ENCODE data around the gene MFAP4. TPM values are rescaled to one million over a fixed set of nuclear protein-coding genes. Genes with fewer than 3 reads are reported as not detected.

Gene MFAP4
- total RNA-seq, 1 donor from 2014 or later = 37.7 TPM

DNA sequence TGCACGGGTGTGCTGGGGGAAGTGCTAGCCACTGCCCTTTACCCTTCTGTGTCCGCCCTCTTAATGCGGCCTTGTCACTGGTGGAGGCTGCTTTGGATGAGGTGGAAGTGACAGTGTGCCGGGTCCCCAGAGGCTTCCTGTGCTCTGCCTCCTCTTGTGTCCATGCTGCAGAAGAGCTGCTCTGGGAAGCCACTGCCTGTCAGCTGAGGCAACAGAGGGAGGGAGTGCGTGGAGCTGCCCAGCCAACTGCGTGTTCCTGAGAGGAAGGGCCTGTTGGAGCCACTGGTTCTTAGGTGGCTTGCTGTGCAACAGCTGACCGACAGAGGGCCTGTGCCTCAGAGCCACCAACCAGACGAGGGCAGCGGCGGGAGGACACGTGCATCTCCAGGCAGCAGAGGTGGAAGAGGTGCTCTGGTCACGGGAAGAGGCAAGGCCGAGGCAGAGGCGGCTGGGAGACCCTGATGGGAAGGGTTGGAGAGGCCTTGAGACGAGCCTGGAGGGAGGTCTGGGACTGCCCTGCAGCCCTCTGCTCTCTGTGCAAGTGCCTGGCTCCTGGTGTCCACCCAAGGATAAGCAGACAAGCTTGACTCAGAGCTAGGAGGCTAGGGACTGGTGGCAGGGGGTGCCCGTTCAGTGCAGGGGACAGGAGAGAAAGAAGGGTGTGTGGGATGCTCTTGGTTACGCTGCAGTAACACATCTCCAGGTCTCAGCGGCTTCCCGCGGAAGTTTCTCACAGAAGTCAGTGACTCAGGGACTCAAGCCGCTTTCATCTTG is 49.9 kb downstream of the MFAP4 start:
- no peak for DNase-seq
- Mint-ChIP-seq H3K9me3 (ENCODE audit: unreplicated experiment) (peaks cover 3% of the 10 kb centered on the region), H3K4me1 (ENCODE audit: low read depth, unreplicated experiment) (peaks cover 13% of the 10 kb centered on the region), H3K27ac (ENCODE audit: unreplicated experiment) (peak overlapping the region; percentile 21), H3K27me3 (ENCODE audit: unreplicated experiment) (peaks cover 4% of the 10 kb centered on the region), H3K4me3 (ENCODE audit: unreplicated experiment) (no peak overlapping the region), H3K36me3 (ENCODE audit: unreplicated experiment) (no peaks in the 10 kb centered on the region)
- TF ChIP-seq, protein P1, sequence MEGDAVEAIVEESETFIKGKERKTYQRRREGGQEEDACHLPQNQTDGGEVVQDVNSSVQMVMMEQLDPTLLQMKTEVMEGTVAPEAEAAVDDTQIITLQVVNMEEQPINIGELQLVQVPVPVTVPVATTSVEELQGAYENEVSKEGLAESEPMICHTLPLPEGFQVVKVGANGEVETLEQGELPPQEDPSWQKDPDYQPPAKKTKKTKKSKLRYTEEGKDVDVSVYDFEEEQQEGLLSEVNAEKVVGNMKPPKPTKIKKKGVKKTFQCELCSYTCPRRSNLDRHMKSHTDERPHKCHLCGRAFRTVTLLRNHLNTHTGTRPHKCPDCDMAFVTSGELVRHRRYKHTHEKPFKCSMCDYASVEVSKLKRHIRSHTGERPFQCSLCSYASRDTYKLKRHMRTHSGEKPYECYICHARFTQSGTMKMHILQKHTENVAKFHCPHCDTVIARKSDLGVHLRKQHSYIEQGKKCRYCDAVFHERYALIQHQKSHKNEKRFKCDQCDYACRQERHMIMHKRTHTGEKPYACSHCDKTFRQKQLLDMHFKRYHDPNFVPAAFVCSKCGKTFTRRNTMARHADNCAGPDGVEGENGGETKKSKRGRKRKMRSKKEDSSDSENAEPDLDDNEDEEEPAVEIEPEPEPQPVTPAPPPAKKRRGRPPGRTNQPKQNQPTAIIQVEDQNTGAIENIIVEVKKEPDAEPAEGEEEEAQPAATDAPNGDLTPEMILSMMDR (IDR thresholded peaks at IDR 0.05; ENCODE audit: partially characterized antibody, unreplicated experiment) = no peak

DNA sequence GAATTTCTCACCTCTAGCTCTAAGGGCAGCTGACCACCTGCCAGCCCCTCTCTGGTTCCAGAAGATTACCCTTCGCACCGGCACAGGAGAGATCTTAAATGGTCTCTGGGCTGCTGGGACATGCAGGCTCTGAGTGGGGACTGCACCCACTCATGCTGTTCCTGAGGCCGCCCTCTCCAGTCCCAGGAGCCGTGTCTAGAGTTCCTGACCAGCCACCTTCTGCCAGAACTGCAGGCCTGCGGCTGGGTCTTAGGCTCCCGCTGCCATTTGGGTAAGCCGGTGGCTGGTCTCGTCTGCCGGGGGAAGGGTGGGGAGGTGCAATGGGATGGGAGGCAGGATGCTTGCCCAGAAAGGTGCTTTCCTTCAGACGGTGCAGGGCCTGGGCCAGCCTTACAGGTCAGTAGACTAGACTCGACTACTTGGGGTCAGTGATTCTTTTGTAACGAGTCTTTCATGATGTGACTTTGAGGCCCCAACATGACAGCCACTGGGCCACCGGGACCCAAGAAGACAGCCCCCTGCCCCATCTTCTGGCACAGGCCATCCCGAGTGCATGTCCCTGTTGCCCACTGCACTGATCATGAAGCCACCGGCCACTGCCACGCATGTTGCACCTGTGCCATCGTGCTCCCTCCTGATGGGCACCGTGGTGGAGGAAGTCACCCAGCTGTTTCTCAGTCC is 50.9 kb downstream of the MFAP4 start:
- peaks cover 4% of the 10 kb centered on the region for H3K27me3 Mint-ChIP-seq (ENCODE audit: unreplicated experiment)
- TF ChIP-seq, protein P1 (IDR thresholded peaks at IDR 0.05; ENCODE audit: partially characterized antibody, unreplicated experiment) = no peak
- H3K9me3 Mint-ChIP-seq (ENCODE audit: unreplicated experiment) = peaks cover 3% of the 10 kb centered on the region
- no peak overlapping the region for H3K4me3 Mint-ChIP-seq (ENCODE audit: unreplicated experiment)
- H3K36me3 Mint-ChIP-seq (ENCODE audit: unreplicated experiment) = no peaks in the 10 kb centered on the region
- peaks cover 6% of the 10 kb centered on the region for H3K4me1 Mint-ChIP-seq (ENCODE audit: low read depth, unreplicated experiment)
- H3K27ac Mint-ChIP-seq (ENCODE audit: unreplicated experiment) = no peak overlapping the region
- DNase-seq = no peak

DNA sequence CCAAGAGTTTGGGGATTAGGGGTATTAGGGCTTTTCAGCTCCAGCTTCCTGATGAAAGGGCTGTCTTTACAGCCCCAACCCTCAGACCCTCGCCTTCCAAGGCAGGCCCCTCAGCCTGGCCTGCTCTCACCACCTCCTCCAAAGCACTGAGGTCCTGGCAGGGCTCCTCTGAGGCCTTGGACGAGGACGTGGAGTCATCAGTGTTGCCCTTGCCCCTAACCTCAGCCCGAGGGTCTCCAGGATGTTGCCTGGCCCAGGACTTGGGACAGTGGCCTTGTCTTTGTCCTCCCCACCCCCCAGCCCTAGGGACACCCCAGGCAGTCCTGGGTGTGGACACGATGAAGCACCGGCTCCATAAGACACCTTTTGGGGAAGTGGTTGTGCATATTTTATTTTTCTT is 52.7 kb downstream of the MFAP4 start:
- Mint-ChIP-seq H3K4me3 (ENCODE audit: unreplicated experiment) (no peak overlapping the region), H3K4me1 (ENCODE audit: low read depth, unreplicated experiment) (peaks cover 6% of the 10 kb centered on the region), H3K27me3 (ENCODE audit: unreplicated experiment) (peaks cover 5% of the 10 kb centered on the region), H3K36me3 (ENCODE audit: unreplicated experiment) (no peaks in the 10 kb centered on the region), H3K27ac (ENCODE audit: unreplicated experiment) (no peak overlapping the region), H3K9me3 (ENCODE audit: unreplicated experiment) (no peaks in the 10 kb centered on the region)
- TF ChIP-seq, protein P1 (IDR thresholded peaks at IDR 0.05; ENCODE audit: partially characterized antibody, unreplicated experiment) = no peak
- no peak for DNase-seq

DNA sequence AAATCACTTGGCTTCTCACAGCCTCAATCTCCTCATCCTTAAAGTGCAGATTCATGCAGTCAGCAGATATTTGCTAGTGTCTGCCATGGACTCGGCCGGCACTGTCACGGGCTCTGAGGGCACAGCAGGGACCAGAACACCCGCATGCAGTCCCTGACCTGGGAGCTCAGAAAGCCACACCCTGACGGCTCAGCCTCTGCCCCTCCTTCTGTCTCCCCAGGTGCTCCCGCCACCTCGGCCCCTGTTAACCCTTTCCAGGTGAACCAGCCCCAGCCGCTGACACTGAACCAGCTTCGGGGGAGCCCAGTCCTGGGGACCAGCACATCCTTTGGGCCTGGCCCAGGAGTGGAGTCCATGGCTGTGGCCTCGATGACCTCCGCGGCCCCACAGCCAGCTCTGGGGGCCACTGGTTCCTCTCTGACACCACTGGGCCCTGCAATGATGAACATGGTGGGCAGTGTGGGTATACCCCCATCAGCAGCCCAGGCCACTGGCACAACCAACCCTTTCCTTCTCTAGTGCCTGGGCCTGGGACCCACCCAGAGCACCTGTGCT is 53.2 kb downstream of the MFAP4 start:
- peaks cover 5% of the 10 kb centered on the region for H3K27me3 Mint-ChIP-seq (ENCODE audit: unreplicated experiment)
- no peaks in the 10 kb centered on the region for H3K36me3 Mint-ChIP-seq (ENCODE audit: unreplicated experiment)
- DNase-seq = no peak
- no peaks in the 10 kb centered on the region for H3K9me3 Mint-ChIP-seq (ENCODE audit: unreplicated experiment)
- no peak overlapping the region for H3K27ac Mint-ChIP-seq (ENCODE audit: unreplicated experiment)
- H3K4me1 Mint-ChIP-seq (ENCODE audit: low read depth, unreplicated experiment) = peaks cover 6% of the 10 kb centered on the region
- TF ChIP-seq, protein P1 (IDR thresholded peaks at IDR 0.05; ENCODE audit: partially characterized antibody, unreplicated experiment) = no peak
- H3K4me3 Mint-ChIP-seq (ENCODE audit: unreplicated experiment) = no peak overlapping the region

Small RNAs within 50 kb of the gene (microRNA-seq; reads per million reads assigned to microRNA genes)
- gene MIR1180 (ENCODE audit: unreplicated experiment) = 3,838 reads per million, percentile 95 among the genes with 10 or more reads in this experiment

Other genes starting within 250 kb of the MFAP4 start
- gene EPN2, start 149.8 kb downstream of the MFAP4 start, total RNA-seq (ENCODE audit: unreplicated experiment) = 45.2 TPM
- 7.8 TPM for gene B9D1, start 24.5 kb downstream of the MFAP4 start, total RNA-seq (ENCODE audit: unreplicated experiment)
- gene MAPK7, start 8.7 kb downstream of the MFAP4 start, total RNA-seq (ENCODE audit: unreplicated experiment) = 70.6 TPM
- 8.6 TPM for gene RNF112, start 24.0 kb upstream of the MFAP4 start, total RNA-seq (ENCODE audit: unreplicated experiment)
- not detected for gene SLC47A1, start 146.7 kb upstream of the MFAP4 start, total RNA-seq (ENCODE audit: unreplicated experiment)

Measured in glutamatergic neuron (in vitro differentiated cells).